Right lobe of liver (tissue), 4 donors: ENCODE measurements around the gene CCDC138.

ENCODE experiments used
- POLR2A ChIP-seq: fragments of 450-650 bp; IDR thresholded peaks from one replicate; pipeline ENCODE4 v1.6.1; 2017; ENCODE audit warnings: antibody characterized with exemption, mild to moderate bottlenecking
- TF ChIP-seq, protein P1 (sequence below), 4 donors: fragments of 200-600 bp in 3 of 4; fragments of 450-650 bp in 1 of 4; IDR thresholded peaks; one replicate each; pipeline versions ENCODE4 v1.5.1 to v1.8.0; 2016 to 2022; ENCODE audit warnings: antibody characterized with exemption in 4 of 4, mild to moderate bottlenecking in 2 of 4
- donor health status: DM: no; HTN: no; CAD: no.
- donor health status: DM: no; HTN: no; CAD: no.
- donor health status: DM: no; HTN: yes; CAD: no.

DNA sequence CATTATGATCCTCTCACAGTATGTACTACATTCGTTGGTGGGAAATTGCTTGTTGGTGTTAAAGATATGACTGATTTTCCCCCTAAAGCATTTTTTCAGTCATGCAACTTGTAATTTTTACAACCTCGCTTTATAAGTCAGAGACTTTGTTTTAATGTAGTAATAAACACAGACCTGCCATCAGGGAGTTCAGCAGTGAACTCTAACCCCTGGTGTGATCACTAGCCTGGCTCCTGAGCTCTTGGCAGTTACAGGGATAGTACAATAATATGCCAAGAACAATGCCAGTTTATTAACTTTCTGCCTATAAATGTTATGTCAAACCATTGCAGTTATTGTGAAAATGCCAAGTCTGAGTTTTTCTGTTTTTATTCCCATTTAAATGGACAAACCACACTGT, 108.6 kb downstream of the CCDC138 start:
- no peak for TF ChIP-seq POLR2A
- TF ChIP-seq, protein P1, sequence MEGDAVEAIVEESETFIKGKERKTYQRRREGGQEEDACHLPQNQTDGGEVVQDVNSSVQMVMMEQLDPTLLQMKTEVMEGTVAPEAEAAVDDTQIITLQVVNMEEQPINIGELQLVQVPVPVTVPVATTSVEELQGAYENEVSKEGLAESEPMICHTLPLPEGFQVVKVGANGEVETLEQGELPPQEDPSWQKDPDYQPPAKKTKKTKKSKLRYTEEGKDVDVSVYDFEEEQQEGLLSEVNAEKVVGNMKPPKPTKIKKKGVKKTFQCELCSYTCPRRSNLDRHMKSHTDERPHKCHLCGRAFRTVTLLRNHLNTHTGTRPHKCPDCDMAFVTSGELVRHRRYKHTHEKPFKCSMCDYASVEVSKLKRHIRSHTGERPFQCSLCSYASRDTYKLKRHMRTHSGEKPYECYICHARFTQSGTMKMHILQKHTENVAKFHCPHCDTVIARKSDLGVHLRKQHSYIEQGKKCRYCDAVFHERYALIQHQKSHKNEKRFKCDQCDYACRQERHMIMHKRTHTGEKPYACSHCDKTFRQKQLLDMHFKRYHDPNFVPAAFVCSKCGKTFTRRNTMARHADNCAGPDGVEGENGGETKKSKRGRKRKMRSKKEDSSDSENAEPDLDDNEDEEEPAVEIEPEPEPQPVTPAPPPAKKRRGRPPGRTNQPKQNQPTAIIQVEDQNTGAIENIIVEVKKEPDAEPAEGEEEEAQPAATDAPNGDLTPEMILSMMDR (IDR thresholded peaks at IDR 0.05), result no peak
